ENCODE data around the gene TAF3. TPM values are rescaled to one million over a fixed set of nuclear protein-coding genes. Genes with fewer than 3 reads are reported as not detected.

TAF3 gene
- total RNA-seq, 2 donors from 2014 or later = 7.2 to 8.2 TPM

- DNase-seq (ENCODE audit: low spot score) (no peak), ATAC-seq (ENCODE audit: insufficient number of reproducible peaks, low FRiP score, low read depth) (no peak)
- TF ChIP-seq, protein P1, sequence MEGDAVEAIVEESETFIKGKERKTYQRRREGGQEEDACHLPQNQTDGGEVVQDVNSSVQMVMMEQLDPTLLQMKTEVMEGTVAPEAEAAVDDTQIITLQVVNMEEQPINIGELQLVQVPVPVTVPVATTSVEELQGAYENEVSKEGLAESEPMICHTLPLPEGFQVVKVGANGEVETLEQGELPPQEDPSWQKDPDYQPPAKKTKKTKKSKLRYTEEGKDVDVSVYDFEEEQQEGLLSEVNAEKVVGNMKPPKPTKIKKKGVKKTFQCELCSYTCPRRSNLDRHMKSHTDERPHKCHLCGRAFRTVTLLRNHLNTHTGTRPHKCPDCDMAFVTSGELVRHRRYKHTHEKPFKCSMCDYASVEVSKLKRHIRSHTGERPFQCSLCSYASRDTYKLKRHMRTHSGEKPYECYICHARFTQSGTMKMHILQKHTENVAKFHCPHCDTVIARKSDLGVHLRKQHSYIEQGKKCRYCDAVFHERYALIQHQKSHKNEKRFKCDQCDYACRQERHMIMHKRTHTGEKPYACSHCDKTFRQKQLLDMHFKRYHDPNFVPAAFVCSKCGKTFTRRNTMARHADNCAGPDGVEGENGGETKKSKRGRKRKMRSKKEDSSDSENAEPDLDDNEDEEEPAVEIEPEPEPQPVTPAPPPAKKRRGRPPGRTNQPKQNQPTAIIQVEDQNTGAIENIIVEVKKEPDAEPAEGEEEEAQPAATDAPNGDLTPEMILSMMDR (IDR thresholded peaks at IDR 0.05) = no peak
- H3K9me3 ChIP-seq = no peaks in the 10 kb centered on the region
- H3K4me1 ChIP-seq (ENCODE audit: control insufficient read depth in 1 of 2, low read depth in 2 of 2) = peaks cover 24 to 38% of the 10 kb centered on the region in 2 donors
- peak overlapping the region; percentile 86 for H3K4me3 ChIP-seq
- H3K27me3 ChIP-seq (replicated peaks; ENCODE audit: insufficient read depth) = no peaks in the 10 kb centered on the region
- H3K27ac ChIP-seq = no peak overlapping the region
- H3K36me3 ChIP-seq = no peaks in the 10 kb centered on the region
Observed at GRCh38 chr10:7786430-7786829, 31.9 kb upstream of the TAF3 start.

- no peak for ATAC-seq (ENCODE audit: insufficient number of reproducible peaks, low FRiP score, low read depth)
- no peak for DNase-seq (ENCODE audit: low spot score)
Observed at GRCh38 chr10:7787150-7787856, 31.0 kb upstream of the TAF3 start.

DNA sequence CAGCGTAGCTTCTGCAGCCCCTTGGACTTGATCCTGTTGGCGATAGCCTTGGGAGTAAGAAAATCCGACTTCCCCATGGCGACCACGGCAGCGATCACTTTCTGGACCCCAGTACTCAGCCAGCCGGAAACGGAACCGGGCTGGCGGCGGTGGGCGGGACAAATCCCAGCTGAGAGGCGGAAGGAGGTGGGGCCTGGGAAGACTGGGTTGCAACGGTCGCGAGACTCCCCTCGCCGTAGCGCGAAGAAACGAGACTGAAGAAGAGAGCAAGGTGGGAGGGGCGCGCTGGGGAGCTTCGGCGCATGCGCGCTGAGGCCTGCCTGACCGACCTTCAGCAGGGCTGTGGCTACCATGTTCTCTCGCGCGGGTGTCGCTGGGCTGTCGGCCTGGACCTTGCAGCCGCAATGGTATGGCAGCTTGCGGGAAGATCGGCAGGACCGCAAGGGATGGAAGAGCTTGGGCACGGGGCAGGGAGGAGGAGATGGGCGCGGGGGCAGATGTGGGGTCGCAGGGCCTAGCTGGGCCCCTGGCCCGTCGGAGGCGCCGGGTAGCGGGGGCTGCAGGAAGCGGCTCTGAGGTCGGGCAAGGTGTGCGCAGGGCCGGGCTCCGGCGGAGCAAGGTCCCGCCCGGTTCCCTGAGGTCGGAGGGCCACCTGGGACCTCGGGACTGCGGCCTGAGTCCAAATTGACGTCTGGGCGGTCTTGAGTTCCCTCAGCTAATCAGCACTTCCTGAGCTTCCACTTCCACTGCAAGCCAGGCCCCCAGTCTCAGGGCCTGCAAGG is 30.3 kb upstream of the TAF3 start, which contains the start of the genes ATP5F1C and KIN:
Gene ATP5F1C, plus strand, starts transcription at position 321 of the 782 bp plus-strand sequence. Its CDS starts 31 bp downstream, at position 352.
Gene KIN, minus strand, starts transcription at position 137 of the 782 bp plus-strand sequence. Its CDS starts 60 bp downstream, at position 77.
- Histone ChIP-seq H3K36me3 (no peaks in the 10 kb centered on the region), H3K9me3 (no peaks in the 10 kb centered on the region), H3K4me1 (ENCODE audit: control insufficient read depth in 1 of 2, low read depth in 2 of 2) (peaks cover 26 to 42% of the 10 kb centered on the region in 2 donors), H3K27me3 (replicated peaks; ENCODE audit: insufficient read depth) (no peaks in the 10 kb centered on the region), H3K27ac (peak within 1 kb of the TSS; percentile 55 to 60), H3K4me3 (peak within 1 kb of the TSS; percentile 86)
- DNase-seq (ENCODE audit: low spot score) (peak; percentile 94), ATAC-seq (ENCODE audit: insufficient number of reproducible peaks, low FRiP score, low read depth) (peak; percentile 99)
- TF ChIP-seq, protein P1 (IDR thresholded peaks at IDR 0.05) = no peak

More at GRCh38 chr10:7787150-7787856, 31.0 kb upstream of the TAF3 start:
- peak overlapping the region; percentile 86 for H3K4me3 ChIP-seq
- TF ChIP-seq, protein P1 (IDR thresholded peaks at IDR 0.05) = no peak
- H3K27me3 ChIP-seq (replicated peaks; ENCODE audit: insufficient read depth) = no peaks in the 10 kb centered on the region
- H3K27ac ChIP-seq = peak overlapping the region; percentile 51 to 60
- peaks cover 24 to 38% of the 10 kb centered on the region in 2 donors for H3K4me1 ChIP-seq (ENCODE audit: control insufficient read depth in 1 of 2, low read depth in 2 of 2)
- no peaks in the 10 kb centered on the region for H3K36me3 ChIP-seq
- no peaks in the 10 kb centered on the region for H3K9me3 ChIP-seq

GRCh38 chr10:7788639-7789286 is 29.5 kb upstream of the TAF3 start:
- ATAC-seq (ENCODE audit: insufficient number of reproducible peaks, low FRiP score, low read depth) (no peak), DNase-seq (ENCODE audit: low spot score) (no peak)
- no peaks in the 10 kb centered on the region for H3K36me3 ChIP-seq
- H3K27ac ChIP-seq = peak overlapping the region; percentile 53 to 55
- peaks cover 27 to 44% of the 10 kb centered on the region in 2 donors for H3K4me1 ChIP-seq (ENCODE audit: control insufficient read depth in 1 of 2, low read depth in 2 of 2)
- peak overlapping the region; percentile 86 for H3K4me3 ChIP-seq
- no peaks in the 10 kb centered on the region for H3K27me3 ChIP-seq (replicated peaks; ENCODE audit: insufficient read depth)
- TF ChIP-seq, protein P1 (IDR thresholded peaks at IDR 0.05) = no peak
- no peaks in the 10 kb centered on the region for H3K9me3 ChIP-seq
